SU-DHL-6 (cell line): ENCODE measurements around the gene SIGLEC1.

Experiments used
- CTCF ChIP-seq: fragments of 200-600 bp; sonication (generic); IDR thresholded peaks from one replicate; pipeline ENCODE4 v1.5.1; 2017; ENCODE audit warnings: antibody characterized with exemption, mild to moderate bottlenecking, low read length, moderate library complexity; ENCODE audit not compliant: insufficient read depth, poor library complexity, severe bottlenecking
- EZH2phosphoT487 ChIP-seq: fragments of 200-600 bp; sonication (generic), shearing (Covaris generic); conservative IDR thresholded peaks from 2 replicates; pipeline ENCODE4 v1.6.1; 2018; ENCODE audit warnings: mild to moderate bottlenecking, antibody characterized with exemption, low read length, moderate library complexity, mixed read lengths

DNA sequence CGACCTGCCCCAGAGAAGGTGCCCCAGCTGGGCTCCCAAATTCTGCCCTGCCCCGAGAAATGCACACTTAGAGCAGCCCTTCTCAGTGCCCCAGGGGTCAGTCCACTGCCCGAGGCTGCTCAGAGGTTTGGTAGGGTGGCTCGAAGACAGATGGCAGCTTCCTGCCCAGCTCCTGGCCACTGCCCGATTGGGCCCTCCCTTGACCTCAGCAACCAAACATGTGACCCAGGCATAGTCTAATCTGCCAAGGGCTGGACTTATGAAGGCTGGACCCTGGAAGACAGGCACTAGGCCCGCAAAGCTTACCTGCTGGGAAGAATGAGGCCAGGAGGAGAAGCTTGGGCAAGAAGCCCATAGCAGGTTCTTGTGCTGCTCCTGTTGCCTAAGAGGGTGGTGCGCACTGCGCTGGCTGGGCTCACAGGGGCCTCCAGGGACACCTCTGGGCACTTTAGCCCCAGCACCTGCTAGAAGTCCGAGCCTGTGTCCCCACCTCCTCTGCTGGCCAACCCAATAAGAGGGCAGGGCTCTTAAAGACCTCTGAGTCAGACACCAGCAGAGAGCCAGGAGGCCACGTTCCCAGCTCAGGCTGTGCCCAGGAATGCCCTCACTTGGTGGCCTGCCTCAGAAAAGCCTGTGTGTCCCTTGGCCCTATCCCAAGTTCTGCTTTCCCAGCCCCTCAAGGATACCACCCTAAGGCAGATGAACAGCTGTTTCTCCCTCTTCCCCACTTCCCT lies 5.5 kb downstream of the SIGLEC1 start:
- TF ChIP-seq CTCF = no peak
- TF ChIP-seq EZH2phosphoT487 = no peak
